ENCODE results near the gene FRS3.

The FRS3 gene

GRCh38 chr6:41805830-41806774 lies 26.4 kb upstream of the FRS3 start:
- TF ChIP-seq, protein P1, sequence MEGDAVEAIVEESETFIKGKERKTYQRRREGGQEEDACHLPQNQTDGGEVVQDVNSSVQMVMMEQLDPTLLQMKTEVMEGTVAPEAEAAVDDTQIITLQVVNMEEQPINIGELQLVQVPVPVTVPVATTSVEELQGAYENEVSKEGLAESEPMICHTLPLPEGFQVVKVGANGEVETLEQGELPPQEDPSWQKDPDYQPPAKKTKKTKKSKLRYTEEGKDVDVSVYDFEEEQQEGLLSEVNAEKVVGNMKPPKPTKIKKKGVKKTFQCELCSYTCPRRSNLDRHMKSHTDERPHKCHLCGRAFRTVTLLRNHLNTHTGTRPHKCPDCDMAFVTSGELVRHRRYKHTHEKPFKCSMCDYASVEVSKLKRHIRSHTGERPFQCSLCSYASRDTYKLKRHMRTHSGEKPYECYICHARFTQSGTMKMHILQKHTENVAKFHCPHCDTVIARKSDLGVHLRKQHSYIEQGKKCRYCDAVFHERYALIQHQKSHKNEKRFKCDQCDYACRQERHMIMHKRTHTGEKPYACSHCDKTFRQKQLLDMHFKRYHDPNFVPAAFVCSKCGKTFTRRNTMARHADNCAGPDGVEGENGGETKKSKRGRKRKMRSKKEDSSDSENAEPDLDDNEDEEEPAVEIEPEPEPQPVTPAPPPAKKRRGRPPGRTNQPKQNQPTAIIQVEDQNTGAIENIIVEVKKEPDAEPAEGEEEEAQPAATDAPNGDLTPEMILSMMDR (IDR thresholded peaks at IDR 0.05; ENCODE audit: control extremely low read depth, extremely low read depth, low read depth, missing control alignments), result no peak
- CTCF ChIA-PET, result interaction anchor here (0.8 to 5.1 kb wide), 2 partner anchors 19 to 238 kb away, joined by 3 to 24 read pairs; partner anchors contain the start of gene TOMM6
- POLR2A ChIA-PET, result no interaction called here
- no peak for DNase-seq (ENCODE audit: extremely low spot score)

DNA sequence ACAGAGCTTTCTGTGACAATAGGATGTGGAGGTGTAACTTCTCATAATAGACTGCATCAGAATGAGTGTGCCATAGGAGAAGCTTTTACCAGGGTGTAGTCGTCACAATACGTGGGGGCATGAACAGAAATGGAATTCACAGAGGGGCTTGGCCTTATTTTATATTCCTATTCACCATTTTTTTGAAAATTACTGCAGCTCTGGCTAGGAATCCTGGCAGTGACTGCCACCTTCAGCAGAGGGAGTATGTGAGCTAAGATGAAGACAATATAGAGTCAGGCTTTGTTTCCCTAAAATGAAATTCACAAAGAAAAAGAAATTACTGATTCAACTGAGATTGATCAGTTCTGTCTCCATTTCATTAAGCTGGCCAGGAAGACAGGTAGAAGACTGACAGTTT lies 21.7 kb upstream of the FRS3 start:
- ChIA-PET POLR2A (no interaction called here), CTCF (interaction anchor here (0.8 to 3.6 kb wide), 18 partner anchors 10 to 266 kb away, joined by 3 to 38 read pairs (median 3); partner anchors contain the start of gene TOMM6)
- no peak for DNase-seq (ENCODE audit: extremely low spot score)
- TF ChIP-seq, protein P1 (IDR thresholded peaks at IDR 0.05; ENCODE audit: control extremely low read depth, extremely low read depth, low read depth, missing control alignments), result peak; percentile 54

- CTCF ChIA-PET, result interaction anchor here (2.2 to 3.6 kb wide), 3 partner anchors 8 to 245 kb away, joined by 8 to 38 read pairs (median 29); partner anchors contain the start of gene TOMM6
Measured at GRCh38 chr6:41799559-41799911, 19.8 kb upstream of the FRS3 start.

GRCh38 chr6:41798901-41799558 lies 19.3 kb upstream of the FRS3 start:
- ChIA-PET CTCF (interaction anchor here (3.6 kb wide), 2 partner anchors 12 to 245 kb away, joined by 29 to 38 read pairs; partner anchors contain the start of gene TOMM6), POLR2A (no interaction called here)
- DNase-seq (ENCODE audit: extremely low spot score), result no peak
- TF ChIP-seq, protein P1 (IDR thresholded peaks at IDR 0.05; ENCODE audit: control extremely low read depth, extremely low read depth, low read depth, missing control alignments), result no peak

More at GRCh38 chr6:41799559-41799911, 19.8 kb upstream of the FRS3 start:
- no peak for DNase-seq (ENCODE audit: extremely low spot score)
- TF ChIP-seq, protein P1 (IDR thresholded peaks at IDR 0.05; ENCODE audit: control extremely low read depth, extremely low read depth, low read depth, missing control alignments), result no peak
- POLR2A ChIA-PET, result no interaction called here

- POLR2A ChIA-PET, result no interaction called here
- TF ChIP-seq, protein P1 (IDR thresholded peaks at IDR 0.05; ENCODE audit: control extremely low read depth, extremely low read depth, low read depth, missing control alignments), result no peak
- CTCF ChIA-PET, result interaction anchor here (1.0 to 2.0 kb wide), 4 partner anchors 9 to 248 kb away, joined by 3 to 7 read pairs (median 4); partner anchors contain the start of genes MED20 and TOMM6
- no peak for DNase-seq (ENCODE audit: extremely low spot score)
Measured at GRCh38 chr6:41796474-41796873, 16.8 kb upstream of the FRS3 start.

- DNase-seq (ENCODE audit: extremely low spot score), result no peak
- TF ChIP-seq, protein P1 (IDR thresholded peaks at IDR 0.05; ENCODE audit: control extremely low read depth, extremely low read depth, low read depth, missing control alignments), result no peak
- POLR2A ChIA-PET, result no interaction called here
- CTCF ChIA-PET, result interaction anchor here (1.3 to 1.9 kb wide), 4 partner anchors 9 to 252 kb away, joined by 4 to 8 read pairs (median 6); partner anchors contain the start of genes BYSL and MED20
Measured at GRCh38 chr6:41791984-41792383, 12.3 kb upstream of the FRS3 start.

All from GM10248 (cell line).